CD4-positive, alpha-beta T cell treated with Interleukin-2 at 100 ng/mL for 4 hours (primary cell): Measurements from ENCODE around the gene UNC5A.

Experiments
- DNase-seq: peaks from one replicate; pipeline ENCODE4 v3.0.0-alpha.2; 2020; ENCODE audit warnings: low spot score

UNC5A gene

DNA sequence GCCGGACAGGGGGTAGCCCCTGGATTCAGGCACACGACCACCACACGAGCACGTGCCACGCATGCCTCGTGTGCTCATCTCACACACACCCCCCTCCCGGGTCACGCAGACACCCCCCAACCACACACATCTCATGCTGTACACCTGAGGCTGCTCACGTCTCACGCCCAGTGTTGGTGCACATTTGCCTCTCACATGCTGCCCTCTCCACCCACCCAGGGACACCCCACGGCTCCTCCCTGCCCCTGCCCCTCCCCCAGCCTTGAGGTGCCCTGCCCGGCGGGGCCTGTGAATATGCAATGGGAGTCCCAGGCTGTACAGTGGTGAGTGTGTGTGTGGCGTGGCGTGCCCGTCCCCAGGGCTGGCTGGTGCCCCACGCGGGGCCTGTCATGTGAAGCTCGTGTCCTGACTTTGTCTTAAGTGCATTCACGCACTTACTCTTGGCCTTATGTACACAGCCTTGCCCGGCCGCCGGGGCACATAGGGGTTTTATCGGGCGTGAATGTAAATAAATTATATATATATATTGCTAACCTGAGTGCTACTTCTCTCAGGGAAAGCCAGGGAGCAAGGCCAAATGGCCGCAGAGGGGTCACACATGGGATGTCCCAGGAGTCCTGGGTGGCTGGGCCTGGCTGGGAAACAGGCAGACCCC, 70.1 kb downstream of the UNC5A start:
- no peak for DNase-seq

DNA sequence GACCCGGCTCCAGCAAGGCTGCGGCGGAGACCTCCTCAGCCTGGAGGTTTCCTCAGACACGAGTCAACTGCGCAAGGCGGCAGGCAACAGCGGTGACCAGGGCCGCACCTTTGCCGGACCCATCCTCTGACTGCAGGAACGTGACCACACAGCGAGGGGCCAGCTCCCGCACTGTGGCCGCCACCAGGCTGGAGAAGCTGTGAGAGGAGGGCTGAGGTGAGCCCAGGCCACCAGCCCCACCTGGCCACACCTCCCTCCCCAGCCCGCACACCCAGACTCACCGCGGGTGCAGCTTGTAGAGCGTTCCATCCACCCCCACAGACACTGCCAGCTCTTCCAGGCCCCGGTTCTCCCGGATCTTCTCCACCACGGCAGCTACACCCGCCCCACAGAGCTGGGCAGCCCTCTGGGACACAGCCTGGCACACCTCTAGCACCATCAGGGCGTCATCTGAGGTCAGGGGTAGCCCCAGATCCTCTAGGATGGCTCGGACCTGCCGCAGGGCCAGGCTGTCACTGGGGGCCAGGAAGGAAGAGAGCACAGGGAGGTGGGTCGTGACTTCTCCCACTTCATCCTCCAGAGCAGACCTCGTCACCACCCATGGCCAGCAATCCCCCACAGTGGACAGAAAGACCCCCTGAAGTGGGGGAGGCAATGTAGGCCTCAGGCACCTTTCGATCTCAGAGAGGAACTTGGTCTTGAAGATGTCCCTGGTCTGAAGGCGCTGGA, 70.8 kb downstream of the UNC5A start:
- no peak for DNase-seq

DNA sequence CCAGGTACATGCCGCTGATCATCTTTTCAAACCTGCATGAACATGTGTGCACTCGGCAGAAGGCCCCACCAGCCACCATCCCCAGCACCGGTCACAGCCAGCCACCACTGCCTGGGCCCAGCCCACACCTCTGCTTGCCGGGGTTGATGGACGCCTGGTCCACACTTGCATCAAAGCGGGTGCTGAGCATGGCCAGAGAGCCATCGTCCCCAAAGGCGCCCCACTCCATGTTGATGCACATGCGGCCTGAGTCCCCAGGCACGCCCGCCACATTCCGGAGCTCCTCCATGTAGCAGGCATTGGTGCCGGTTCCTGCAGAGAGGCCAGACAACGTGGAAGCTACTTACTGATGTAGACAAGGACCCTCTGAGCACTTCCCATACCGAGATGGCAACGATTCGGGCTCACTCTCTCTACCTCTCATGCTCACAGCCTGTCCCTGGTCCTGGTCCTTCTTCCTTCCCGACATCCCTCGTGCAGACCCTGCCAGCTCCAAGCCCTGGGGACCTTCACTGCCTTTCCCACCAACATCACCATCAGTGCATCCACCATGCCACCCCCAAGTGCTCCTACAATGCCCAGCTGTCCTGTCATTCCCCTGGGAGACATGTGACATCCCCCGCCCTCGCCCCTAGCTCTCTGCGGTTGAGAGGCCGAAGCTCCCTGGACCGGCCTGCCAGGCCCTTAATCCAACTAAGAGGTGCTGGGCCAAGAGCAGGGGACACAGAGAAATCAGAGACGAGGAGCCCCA, 71.6 kb downstream of the UNC5A start:
- no peak for DNase-seq

DNA sequence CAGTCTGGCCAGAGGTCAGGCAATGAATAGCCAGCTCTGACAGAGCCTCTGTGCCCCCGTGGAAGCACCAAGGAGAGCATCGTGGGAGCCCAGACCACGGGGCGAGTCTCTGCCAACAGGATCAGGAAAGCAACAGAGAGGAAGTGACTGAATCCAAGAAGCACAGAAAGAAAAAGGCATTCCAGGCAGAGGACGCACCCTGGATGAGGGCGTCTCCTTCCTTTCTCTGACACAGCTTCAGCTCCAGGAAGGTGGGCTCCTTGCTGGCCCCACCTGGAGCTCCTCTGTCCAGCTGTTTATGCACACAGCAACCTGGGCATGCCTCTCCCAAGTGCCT, 72.2 kb downstream of the UNC5A start:
- no peak for DNase-seq

DNA sequence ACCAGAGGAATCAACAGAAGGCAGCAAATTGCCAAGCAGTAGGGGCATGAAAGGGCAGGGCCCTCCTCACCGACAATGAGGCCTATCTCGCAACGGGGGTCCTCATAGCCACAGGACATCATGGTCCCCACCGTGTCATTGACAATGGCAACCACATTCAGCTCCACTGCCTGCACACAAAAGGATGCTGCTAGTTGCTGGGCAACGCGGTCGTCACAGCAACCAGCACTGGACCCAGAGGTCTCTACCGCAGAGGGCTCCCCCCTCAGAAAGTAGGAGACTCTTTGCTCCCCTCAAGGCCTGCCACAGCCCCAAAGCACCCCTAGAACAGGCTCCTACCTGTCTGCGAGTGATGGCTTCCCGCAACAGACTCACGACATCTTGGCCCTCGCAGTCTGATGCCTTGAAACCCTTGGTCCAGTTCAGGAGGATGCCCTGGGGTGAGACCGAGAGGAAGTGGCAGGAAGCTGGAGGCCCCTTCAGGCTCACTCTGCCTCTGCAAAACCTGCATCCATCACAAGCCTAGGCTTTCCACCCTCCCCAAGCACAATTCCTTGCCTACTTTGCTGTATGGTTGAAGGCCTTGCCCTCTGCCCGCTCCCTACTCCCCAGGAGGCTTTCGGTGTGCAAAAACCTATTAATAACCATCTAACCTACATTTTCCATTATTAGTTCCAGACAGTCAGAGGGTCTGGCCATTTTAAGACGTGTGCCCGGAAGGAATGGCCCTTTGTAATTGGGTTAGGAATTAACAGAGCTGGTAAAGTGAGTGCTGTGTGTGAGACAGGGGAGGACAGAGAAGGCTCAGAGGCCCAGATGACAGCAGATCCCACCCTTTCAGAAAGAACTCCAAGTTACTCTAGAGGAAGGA, 73.6 kb downstream of the UNC5A start:
- no peak for DNase-seq

DNA sequence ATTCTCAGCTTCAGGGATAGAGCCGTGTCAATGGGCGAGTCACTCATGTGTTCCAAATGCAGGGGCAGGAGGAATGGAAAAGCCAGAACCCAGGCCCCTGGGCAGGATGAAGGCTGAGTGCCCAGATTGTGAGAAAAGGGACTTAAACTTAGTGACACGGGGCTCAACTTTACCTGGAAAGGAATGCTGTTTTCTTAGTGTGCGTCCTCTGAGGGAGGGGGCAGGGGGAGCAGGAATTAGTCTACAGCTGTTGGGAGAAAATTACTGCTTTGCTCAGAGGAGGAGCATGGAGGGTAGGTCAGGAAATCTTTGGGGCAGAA, 74.2 kb downstream of the UNC5A start:
- DNase-seq = no peak

DNA sequence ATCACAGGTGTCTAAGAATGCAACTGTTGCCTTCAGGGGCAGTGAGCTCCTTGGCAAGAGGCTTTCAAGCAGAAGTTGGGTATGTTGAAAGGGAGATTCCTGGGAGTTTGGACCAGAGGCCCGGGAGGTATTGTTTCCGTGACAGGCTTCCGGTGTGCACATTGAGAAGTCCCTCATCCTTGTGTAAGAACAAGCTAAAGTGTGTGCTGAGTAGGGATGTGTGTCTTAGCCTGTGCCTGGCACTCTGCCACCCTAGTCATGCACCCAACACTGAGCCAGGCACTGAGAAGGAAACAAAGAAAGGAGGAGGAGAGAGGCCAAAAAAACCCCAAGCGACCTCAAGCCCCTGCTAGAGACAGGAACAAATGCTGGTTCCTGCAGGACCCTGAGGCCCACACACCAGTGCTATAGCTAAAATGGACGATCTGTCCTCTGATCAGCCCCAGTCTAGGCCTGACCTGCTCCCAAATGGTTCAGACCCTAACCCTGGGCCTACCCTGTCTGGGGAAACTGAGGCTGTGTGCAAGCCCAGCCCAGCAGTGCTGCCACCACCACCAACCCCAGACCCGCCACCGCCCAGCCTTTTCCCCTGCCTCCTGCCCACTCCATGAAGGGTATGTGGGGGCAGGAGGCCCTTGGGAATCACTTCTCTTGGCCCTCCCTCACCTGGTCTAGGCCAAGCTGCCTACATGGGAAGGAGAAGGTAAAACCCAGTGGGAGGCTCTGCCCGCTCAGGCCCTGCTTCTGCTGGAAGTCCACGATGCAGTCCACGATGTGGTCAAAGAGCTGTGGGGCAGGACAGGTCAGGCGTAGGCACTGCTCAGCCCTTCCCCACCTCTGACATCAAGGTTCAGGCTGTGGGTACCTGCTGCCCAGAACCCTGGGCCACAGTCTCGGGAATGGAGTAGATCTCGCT, 76.2 kb downstream of the UNC5A start:
- no peak for DNase-seq

DNA sequence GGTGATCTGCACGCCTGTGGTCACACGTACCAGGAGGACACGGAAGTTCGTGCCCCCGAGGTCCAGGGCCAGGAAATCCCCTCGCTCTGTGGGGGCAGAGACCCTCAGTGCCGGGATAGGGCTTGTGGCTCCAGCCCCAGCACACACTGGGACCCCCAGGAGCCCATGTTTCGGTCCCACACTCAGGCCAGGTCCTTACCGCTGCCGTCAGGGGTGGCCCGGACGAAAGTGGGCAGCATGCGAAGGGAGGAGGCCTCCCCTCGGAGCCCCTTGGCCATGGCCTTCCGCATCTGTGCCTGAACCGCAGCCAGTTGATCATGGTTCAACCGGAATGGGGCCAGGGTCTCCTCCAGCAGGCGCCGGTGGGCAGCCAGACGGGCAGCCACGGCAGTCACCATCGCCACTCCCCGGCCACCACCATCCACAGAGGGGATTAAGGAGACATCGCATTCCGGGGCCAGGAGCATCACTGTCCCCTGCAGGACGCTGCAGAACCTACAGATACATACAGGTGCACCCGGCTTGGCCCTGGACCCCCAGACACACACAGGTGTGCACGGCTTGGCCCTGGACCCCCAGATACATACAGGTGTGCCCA, 77.0 kb downstream of the UNC5A start:
- no peak for DNase-seq

DNA sequence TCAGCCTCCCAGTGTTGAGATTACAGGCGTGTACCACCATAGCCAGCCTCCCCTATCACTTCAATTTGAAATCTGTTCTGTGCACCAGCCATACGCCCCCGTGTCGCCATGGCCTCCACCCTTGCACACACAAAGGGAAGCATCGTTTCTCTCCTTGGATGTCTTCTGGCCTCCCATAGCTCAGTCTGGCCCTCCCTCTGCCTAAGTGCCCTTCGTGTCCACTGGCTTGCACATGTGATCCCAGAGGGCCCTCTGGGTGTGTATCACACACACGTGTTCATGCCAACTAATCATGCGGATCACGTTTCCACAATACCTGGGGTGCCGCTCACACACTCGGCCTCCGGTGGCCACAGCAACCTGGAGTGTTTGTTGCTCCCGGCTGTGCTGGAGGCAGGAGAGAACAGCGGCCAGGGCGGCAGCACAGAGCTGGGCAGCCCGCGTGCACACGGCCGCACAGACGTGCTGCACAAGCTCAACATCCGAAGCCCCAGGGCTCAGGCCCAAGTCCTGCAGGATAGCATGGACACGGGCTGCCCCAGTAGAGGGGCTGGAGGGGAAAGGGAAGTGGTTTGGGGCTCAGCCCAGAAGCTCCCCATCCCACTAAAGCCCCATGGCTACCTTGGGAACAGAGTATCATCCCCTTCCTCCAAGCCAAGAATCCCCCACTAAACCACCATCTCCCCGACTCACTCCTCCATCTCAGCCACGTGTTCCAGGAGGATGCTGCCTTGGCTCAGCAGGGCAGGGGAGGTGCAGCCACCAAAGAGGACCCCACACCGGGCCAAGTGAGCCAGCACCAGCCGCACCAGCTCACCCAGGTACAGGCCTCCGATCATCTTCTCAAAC, 77.9 kb downstream of the UNC5A start:
- no peak for DNase-seq

DNA sequence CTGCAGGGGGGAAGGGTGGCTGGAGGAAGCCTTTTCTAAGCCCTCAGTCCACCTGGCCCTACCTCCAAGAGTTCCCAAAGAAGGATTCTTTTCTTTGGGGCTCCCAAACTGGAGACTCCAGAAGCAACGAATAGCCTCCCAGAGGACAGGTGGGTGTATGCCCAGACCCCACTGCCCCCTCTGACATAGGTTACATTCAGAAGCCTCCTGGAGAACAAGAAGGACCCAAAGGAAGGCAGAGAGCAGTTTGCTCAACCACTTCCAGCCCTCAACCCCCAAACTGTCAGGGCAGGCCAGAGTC, 78.5 kb downstream of the UNC5A start:
- DNase-seq = no peak

DNA sequence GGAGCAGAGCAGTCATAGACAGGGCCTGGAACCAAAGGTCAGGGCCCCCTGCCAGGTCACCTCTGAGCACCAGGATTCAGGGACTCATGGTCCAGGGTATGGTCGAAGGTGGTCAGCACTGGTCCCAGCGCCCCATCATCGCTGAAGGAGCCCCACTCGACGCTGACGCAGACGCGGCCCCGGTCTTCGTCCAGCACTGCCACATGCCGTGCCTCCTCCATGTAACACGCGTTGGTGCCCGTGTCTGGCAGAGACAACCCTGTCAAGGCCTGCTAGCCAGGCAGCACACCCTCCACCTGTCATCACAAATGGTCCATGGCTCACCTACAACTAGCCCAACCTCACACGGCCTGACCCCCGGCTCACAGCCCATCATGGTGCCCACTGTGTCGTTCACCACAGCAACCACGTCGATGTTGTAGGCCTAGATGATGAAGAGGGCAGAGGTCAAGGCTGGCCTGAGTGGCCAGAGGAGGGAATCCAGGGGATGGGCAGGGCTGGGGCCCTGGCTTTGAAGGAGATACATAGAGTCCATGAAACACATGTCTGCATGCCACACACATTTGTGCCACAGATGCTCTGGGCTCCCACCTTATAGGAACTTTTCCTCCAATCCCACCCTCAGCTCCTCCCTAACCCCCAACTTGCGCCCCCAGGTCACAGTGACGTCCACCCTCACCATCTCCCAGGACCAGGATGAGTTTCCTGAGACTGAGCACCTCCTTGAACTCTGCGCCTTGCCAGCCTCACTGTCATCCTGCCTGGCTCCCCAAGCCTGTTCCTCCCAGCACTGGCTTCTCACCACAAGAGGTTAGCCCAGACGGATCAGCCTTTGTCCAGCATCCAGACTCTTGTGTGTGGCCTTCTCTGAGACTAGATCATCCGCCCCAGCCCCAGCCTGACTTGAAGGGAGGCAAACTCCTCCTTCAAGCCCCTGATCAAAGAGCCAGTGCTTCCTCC, 79.2 kb downstream of the UNC5A start:
- DNase-seq = no peak

DNA sequence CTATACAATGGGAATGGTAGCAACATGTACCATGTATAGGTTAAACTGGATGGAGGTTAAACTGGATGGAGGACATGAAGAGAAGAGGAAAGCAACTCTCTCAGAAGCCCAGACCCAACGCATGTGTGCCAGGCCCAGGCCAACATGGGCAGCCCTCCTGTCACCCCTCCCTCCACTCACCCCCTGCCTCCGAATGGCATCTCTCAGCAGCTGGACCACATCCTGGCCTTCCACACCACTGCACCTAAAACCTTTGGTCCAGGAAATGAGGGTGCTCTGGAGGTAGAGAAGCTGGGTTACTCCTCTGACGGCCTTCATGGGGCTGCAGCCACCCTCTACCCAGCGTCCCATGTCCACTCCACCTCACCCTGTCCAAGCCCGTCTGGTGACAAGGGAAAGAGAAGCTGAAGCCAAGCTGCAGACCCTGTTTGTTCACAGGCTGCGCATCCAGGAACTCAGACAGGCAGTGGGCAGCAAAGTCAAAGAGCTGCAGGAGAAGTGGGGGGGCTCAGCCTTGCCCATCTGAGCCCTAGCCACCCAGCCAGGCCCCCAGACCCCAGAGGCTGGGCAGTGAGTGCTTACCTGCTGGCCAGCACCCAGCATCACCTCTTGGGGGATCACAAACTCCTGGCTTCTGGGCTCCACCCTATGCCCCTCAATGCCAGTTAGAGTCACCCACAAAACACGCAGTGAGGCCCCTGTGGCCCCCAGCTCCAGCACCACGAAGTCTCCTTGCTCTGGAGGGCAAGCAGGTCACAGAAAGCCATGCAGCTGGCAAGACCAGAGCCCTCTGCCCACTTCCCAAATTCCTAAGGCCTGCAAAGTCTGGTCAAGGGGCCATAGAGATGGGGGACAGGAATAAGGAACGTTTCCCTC, 80.3 kb downstream of the UNC5A start:
- DNase-seq = no peak

DNA sequence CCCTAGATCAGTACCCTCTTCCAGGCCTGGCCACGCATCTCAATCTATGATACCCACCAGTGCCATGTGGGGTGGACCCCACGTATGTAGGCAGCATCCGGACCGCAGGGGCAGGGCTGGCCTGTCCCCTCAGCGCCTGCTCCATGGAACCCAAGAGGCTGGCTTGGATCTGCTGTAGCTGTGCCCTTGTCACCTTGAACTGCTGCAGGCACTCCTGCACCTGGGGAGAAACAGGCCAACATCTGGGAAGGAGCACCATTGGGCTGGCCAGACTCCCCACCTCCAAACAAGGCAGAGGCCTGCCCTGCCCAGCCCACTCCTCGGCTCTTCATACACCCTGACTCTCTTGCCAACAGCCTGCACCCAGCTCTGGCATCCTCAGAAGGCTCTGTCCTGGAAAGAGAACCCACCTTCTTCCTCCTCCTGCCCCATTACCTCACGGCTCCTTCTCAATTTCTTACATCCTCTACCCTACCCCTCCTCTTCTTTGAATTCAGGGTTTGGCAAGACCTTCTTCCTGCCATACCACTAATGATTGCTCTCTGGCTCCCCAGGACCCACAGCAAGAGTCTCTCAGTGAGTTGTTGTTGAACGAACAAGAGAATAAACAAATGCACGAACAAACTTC, 81.1 kb downstream of the UNC5A start:
- no peak for DNase-seq

DNA sequence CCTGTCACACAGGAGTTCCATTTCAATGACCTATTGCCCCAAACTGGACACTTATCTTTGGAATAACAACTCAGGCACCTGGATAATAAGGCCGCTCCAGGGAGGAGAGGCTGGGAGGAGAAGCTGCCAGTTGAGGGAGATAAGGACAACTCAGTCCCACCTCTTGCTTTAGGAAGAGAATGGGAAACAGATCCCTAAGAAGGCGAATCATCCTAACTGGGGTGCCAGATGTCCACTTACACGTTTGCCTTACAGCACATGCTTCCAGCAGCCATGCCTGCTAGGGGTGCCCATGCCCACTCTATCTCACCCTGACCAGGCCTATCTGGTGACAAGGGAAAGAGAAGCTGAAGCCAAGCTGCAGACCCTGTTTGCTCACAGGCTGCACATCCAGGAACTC, 82.3 kb downstream of the UNC5A start:
- DNase-seq = no peak

DNA sequence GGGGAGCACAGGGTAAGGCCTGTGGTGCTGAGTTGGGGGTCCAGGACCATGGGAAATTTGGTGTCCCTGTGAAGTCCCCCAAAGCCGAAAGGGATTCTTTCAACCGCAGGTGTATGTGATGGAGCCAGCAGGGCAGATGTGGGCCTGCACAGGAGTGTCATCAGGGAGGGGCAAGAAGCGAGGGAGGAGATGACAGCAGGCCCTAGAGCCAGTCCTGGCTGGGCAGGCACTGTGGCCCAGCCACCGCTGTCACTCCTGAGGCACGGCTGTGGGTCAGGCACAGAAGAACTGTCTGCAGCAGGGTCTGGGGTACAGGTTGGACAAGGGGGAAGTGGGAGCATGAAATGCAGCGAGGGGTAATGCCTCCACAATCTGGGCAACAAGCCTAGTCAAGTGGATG, 83.9 kb downstream of the UNC5A start:
- DNase-seq = no peak

DNA sequence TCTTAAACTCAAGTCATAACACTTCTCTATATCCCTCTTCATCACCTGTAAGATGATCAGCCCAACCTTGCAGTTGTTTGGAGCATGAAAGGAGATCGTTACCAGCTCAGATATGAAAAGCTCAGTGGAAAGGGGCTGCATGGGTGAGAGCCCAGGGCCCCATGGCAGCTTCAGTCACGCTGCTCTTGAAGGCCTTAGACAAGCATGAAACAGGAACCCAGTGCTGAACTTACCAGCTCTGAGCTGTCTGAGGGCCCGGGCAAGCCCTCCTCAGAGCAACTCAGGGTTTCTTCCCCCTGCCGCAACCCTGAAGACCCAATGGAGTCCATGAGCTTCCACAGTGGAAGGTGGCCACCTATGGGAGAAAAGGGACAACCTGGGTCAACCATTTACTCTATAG, 85.5 kb downstream of the UNC5A start:
- DNase-seq = no peak

DNA sequence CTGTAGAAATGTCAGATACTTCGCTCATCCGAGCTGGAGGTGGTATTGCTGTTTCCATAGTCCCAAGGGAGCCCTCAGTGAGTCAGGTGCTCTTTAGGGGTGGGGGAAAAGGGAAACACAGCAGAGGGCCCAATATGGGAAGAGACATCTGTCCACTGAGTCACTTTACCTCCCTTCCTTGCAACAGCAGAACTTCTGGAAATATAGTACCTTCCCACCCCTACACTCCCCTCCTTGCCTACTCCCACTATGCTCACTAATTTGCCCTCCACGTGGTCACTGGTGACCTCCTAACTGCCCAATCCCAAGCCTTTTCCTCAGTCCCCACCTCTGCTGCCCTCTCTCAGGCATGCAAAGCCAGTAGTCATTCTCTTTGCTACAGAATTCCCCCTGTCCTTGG, 86.9 kb downstream of the UNC5A start:
- no peak for DNase-seq
